Heart left ventricle (tissue), 16 donors: ENCODE measurements around the gene ZFYVE27. TPM values are rescaled to one million over a fixed set of nuclear protein-coding genes. Genes with fewer than 3 reads are reported as not detected.

Source experiments
- ATAC-seq, 4 donors: fragments of 200-7000 bp; cut with Tn5 transposase; one replicate each; pipeline ENCODE4 v1.9.1; 2020 to 2022; ENCODE audit warnings: moderate library complexity in 4 of 4, mild to moderate bottlenecking in 3 of 4, moderate number of reproducible peaks in 1 of 4
- DNase-seq, 5 donors: peaks; one replicate each; pipeline ENCODE4 v3.0.0-alpha.2; 2020
- H3K27ac ChIP-seq, 12 donors: fragments of 200-600 bp; sonication (generic) in 4 of 12; one replicate each; pipeline versions ENCODE4 v1.5.0 to v1.8.0; 2016 to 2022; ENCODE audit warnings: mild to moderate bottlenecking in 2 of 12
- H3K27me3 ChIP-seq, 9 donors: fragments of 200-600 bp; sonication (generic) in 2 of 9; one replicate each; pipeline versions ENCODE4 v1.5.1 to v1.8.0; 2016 to 2022; ENCODE audit warnings: mild to moderate bottlenecking in 3 of 9
- H3K36me3 ChIP-seq, 9 donors: fragments of 200-600 bp; sonication (generic) in 2 of 9; one replicate each; pipeline versions ENCODE4 v1.5.0 to v1.8.0; 2018 to 2022; ENCODE audit warnings: mild to moderate bottlenecking in 2 of 9
- H3K4me1 ChIP-seq, 12 donors: fragments of 200-600 bp; sonication (generic) in 4 of 12; one replicate each; pipeline versions ENCODE4 v1.5.0 to v1.8.0; 2016 to 2022; ENCODE audit warnings: mild to moderate bottlenecking in 3 of 12
- H3K4me3 ChIP-seq, 12 donors: fragments of 200-600 bp; sonication (generic) in 4 of 12; one replicate each; pipeline versions ENCODE4 v1.5.0 to v1.8.0; 2017 to 2022; ENCODE audit warnings: mild to moderate bottlenecking in 9 of 12, moderate library complexity in 4 of 12
- H3K9me3 ChIP-seq, 12 donors: fragments of 200-600 bp; sonication (generic) in 4 of 12; one replicate each; pipeline versions ENCODE4 v1.5.0 to v1.8.0; 2016 to 2022; ENCODE audit warnings: mild to moderate bottlenecking in 1 of 12
- POLR2A ChIP-seq, 2 donors: fragments of 450-650 bp; IDR thresholded peaks; one replicate each; pipeline ENCODE4 v1.6.1; 2017; ENCODE audit warnings: antibody characterized with exemption in 2 of 2, mild to moderate bottlenecking in 2 of 2, moderate library complexity in 2 of 2
- WGBS, 4 donors: extraction: QIAGEN DNeasy Blood & Tissue Kit in 2 of 4; methylation state at CpG; one replicate each; pipeline versions ENCODE4 v1.1.5 to v1.1.7; 2013 to 2018; 5-methylcytosine and 5-hydroxymethylcytosine counted together
- intact Hi-C, 10 donors: fragments of 100-400 bp; cut with DNase I; formaldehyde crosslinking; loops; one replicate each; pipeline versions ENCODE4 v1.11.1 to v1.14.2; 2022
- long read RNA-seq, 3 donors: library from polyadenylated mRNA; unstranded; transcript quantifications; one replicate each; pipeline ENCODE4 v2.0.0, GENCODE V29; 2020 to 2021
- polyA plus RNA-seq, 2 donors: library from polyadenylated mRNA; stranded (reverse); fragments of 200-250 nt; gene quantifications; one replicate each; pipeline ENCODE4 v1.2.3, GENCODE V29; 2013
- total RNA-seq, 9 donors: library from RNA; depleted of rRNA in 2 of 9; stranded (reverse); fragments of >200 nt in 2 of 9; fragmentation: NEBNext Ultra II Directional in 3 of 9; extraction: Animal tissue kit (Norgen Biotek cat#: 25700) in 3 of 9; gene quantifications; one replicate each; pipeline versions ENCODE4 v1.1.0 to v1.2.4, GENCODE V29; 2016 to 2023
- TF ChIP-seq, protein P1 (sequence below), 12 donors: fragments of 200-600 bp; sonication (generic) in 4 of 12; IDR thresholded peaks; one replicate each; pipeline versions ENCODE4 v1.5.0 to v1.8.0; 2018 to 2022; ENCODE audit warnings: antibody characterized with exemption in 12 of 12, mild to moderate bottlenecking in 5 of 12
- donor health status: ischemic (EF 13 %, LVEDD 7.1; RV severe dilation, severe dysfunction).
- donor health status: healthy with polysubstance abuse.
- donor health status: DM: no; HTN: yes; CAD: no.
- donor health status: DM: no; HTN: no; CAD: no.
- donor health status: ischemic (EF 25% LVEDD 6.9; RV normal size, moderate dysfunction).
- donor health status: ischemic (EF 25% LVEDD 5.7; RV mildly dilated, moderate dysfunction).
- donor health status: healthy.
- donor health status: DM: yes; HTN: yes; CAD: no.
- donor health status: ischemic (EF 35%, LVEDD 5.7; RV mildly dilated, moderate dysfunction).
- donor health status: nonischemic (EF 11% LVEDD 7.7; RV severe dilation, severe dysfunction).
- donor health status: DM: yes; HTN: yes; CAD: no.
- donor health status: PGD.
- donor health status: ischemic (EF 29% LVEDD 5.4; RV normal size, mild dysfunction).
- donor health status: nonischemic (EF 23%, LVEDD 6.1; RV moderate dilation, normal function).

ZFYVE27 gene
- 10 to 100 TPM in 8 of 9 donors, 1 to 10 TPM in 1; 7.3 to 16.1 (median 13.1) TPM for total RNA-seq
- polyA plus RNA-seq: 10 to 100 TPM in 1 of 2 donors, 1 to 10 TPM in 1; 9.5 to 28.5 TPM
- long read RNA-seq, donor 1, partial matches to known transcripts: 2 of 23 reads
- long read RNA-seq, donor 1, other reads (novel, unspliced or antisense): 20 of 23 reads
- long read RNA-seq, donor 2, transcript ZFYVE27-203 (12 exons, 2,997 nt): major isoform, 11 of 144 reads
- long read RNA-seq, donor 2, partial matches to known transcripts: 4 of 144 reads
- long read RNA-seq, donor 2, other reads (novel, unspliced or antisense): 128 of 144 reads
- long read RNA-seq, donor 3, transcript ZFYVE27-203 (12 exons, 2,997 nt): major isoform, 9 of 76 reads
- long read RNA-seq, donor 3, partial matches to known transcripts: 5 of 76 reads
- long read RNA-seq, donor 3, other reads (novel, unspliced or antisense): 60 of 76 reads

DNA sequence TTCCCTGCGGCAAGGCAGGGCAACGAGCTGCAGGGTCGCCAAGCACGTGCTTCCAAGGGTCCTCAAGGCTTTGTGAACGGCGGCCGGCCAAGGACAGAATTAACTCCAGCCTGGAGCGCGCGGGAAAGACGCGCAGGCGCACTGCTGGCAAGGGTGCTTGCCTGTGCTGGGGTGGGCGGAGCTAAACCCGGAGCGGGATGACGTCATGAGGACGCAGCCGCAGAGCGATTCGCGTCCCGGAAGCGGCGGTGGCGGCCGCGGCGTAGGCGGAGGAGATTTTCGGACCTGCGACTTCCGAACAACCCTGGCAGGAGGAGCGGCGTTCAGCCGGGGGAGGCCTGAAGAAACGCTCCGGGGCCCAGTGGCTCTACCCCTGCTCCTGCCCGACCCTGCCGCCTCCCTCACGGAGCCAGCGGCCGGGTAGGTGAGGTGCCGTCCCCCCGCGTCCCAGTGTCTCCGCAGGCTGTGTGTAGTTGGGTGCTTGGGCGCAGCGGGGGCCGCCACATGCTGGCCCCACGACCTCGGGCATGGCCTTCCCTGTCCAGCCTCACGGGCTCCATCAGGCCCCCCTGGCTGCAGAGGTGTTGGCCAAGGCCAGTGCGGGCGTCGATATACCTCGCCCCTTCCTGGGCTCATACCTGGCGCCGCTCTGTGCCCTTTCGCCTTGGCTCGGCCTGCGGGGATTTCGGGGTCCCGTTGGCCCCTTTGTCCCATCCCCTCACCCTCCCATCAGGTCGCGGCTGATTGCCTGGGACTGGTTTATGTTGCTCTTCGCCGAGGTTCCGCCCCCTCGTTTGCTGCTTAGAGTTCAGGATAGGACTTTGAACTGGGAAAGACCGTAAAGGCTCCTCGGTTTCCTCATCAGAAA, at the start of gene ZFYVE27:
ZFYVE27 (plus strand) TSS at position 227 of the 868 bp plus-strand sequence. CDS start 1,350 bp downstream, outside the sequence.
- 0 to 1% (median 0%) methylated on average over 42 to 72 of the region's 72 CpGs for WGBS, 4 donors
- TF ChIP-seq POLR2A (IDR thresholded peaks at IDR 0.05): peak; percentile 87 to 96
- TF ChIP-seq, protein P1, sequence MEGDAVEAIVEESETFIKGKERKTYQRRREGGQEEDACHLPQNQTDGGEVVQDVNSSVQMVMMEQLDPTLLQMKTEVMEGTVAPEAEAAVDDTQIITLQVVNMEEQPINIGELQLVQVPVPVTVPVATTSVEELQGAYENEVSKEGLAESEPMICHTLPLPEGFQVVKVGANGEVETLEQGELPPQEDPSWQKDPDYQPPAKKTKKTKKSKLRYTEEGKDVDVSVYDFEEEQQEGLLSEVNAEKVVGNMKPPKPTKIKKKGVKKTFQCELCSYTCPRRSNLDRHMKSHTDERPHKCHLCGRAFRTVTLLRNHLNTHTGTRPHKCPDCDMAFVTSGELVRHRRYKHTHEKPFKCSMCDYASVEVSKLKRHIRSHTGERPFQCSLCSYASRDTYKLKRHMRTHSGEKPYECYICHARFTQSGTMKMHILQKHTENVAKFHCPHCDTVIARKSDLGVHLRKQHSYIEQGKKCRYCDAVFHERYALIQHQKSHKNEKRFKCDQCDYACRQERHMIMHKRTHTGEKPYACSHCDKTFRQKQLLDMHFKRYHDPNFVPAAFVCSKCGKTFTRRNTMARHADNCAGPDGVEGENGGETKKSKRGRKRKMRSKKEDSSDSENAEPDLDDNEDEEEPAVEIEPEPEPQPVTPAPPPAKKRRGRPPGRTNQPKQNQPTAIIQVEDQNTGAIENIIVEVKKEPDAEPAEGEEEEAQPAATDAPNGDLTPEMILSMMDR (IDR thresholded peaks at IDR 0.05): no peak
- Histone ChIP-seq H3K36me3 (peaks cover 0 to 34% (median 17%) of the 10 kb centered on the region in 9 donors), H3K27ac (peak within 1 kb of the TSS; percentile 66 to 97 (median 92)), H3K4me3 (peak within 1 kb of the TSS; percentile 75 to 100 (median 90)), H3K9me3 (no peaks in the 10 kb centered on the region), H3K27me3 (no peaks in the 10 kb centered on the region), H3K4me1 (peaks cover 4 to 32% (median 18%) of the 10 kb centered on the region in 12 donors)
- intact Hi-C loops: loop anchor here in 3 of 10 donors (2.0 to 10.0 kb wide), 3 partner anchors 36 to 332 kb away; partner anchors contain the start of genes MMS19 (in 1 of the 3), RRP12 (in 1 of the 3) and UBTD1 (in 1 of the 3)
- ATAC-seq: peak; percentile 96 to 98 (median 96)
- peak; percentile 97 to 99 (median 98) for DNase-seq

- Histone ChIP-seq H3K4me1 (peaks cover 0 to 71% (median 44%) of the 10 kb centered on the region in 12 donors), H3K36me3 (no peaks in the 10 kb centered on the region), H3K9me3 (peaks cover 0 to 4% (median 0%) of the 10 kb centered on the region in 12 donors), H3K27ac (peak overlapping the region; percentile 58 to 93 (median 85)), H3K27me3 (no peaks in the 10 kb centered on the region), H3K4me3 (peak overlapping the region in 11 of 12 donors; percentile 58 to 86 (median 76))
- DNase-seq (no peak), ATAC-seq (peak in 1 of 4 donors; percentile 3)
- no peak for TF ChIP-seq POLR2A (IDR thresholded peaks at IDR 0.05)
- TF ChIP-seq, protein P1 (IDR thresholded peaks at IDR 0.05): no peak
- WGBS, 4 donors: 43 to 48% (median 46%) methylated on average over 14 of the region's 14 CpGs
- intact Hi-C loops: loop anchor here in 2 of 10 donors (1.0 to 5.0 kb wide), 2 partner anchors 26 to 46 kb away; partner anchors contain the start of gene PI4K2A (in 1 of the 2)
Observed at GRCh38 chr10:97687785-97688781, 48.8 kb upstream of the ZFYVE27 start.

DNA sequence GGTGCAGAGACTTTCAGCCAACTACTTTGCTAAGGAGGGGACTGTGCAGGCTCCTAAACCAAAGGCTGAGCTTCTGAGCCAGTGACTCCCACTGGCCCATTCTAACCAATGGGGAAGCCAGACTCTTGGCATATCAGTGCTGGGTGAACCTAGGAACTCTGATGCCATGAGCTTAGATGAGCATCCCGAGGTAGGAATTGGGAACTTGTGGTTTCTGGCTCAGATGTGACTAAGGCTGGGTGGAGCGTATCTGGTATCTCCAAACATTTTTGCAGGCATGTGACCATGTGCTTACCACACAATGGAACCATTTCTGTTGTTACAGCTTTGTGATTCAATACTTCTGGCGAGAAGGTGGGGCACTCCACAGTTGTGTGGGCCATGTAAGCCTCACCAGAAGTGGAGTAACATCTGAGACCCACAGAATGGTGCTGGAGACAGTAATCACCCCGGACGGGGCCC, 47.3 kb upstream of the ZFYVE27 start:
- no peak for TF ChIP-seq POLR2A (IDR thresholded peaks at IDR 0.05)
- TF ChIP-seq, protein P1 (IDR thresholded peaks at IDR 0.05): no peak
- Histone ChIP-seq H3K4me3 (no peak overlapping the region), H3K27ac (peak overlapping the region in 3 of 12 donors; percentile 91 to 93 (median 91)), H3K9me3 (peaks cover 0 to 11% (median 0%) of the 10 kb centered on the region in 12 donors), H3K27me3 (no peaks in the 10 kb centered on the region), H3K4me1 (peaks cover 0 to 56% (median 31%) of the 10 kb centered on the region in 12 donors), H3K36me3 (no peaks in the 10 kb centered on the region)
- intact Hi-C loops: loop anchor here in 1 of 10 donors (5.0 kb wide), 1 partner anchor 47 kb away; the partner anchor contains the start of gene PI4K2A
- DNase-seq: no peak
- no peak for ATAC-seq
- 79 to 94% (median 90%) methylated on average over 5 of the region's 5 CpGs for WGBS, 4 donors
